ENCODE data around the gene HIVEP3.

Gene HIVEP3

GRCh38 chr1:41743366-41743765, 175.4 kb downstream of the HIVEP3 start:
- TF ChIP-seq CTCF (IDR thresholded peaks at IDR 0.05): no peak
- Histone ChIP-seq H3K27me3 (no peaks in the 10 kb centered on the region), H3K4me1 (peaks cover 0 to 13% (median 11%) of the 10 kb centered on the region in 4 donors), H3K9me3 (no peaks in the 10 kb centered on the region), H3K4me3 (no peak overlapping the region), H3K27ac (no peak overlapping the region), H3K36me3 (no peaks in the 10 kb centered on the region)
- intact Hi-C loops (cut with DNase I; ENCODE audit: low total_unique reads): no loop called here
- DNase-seq: no peak

GRCh38 chr1:41742219-41742618, 176.5 kb downstream of the HIVEP3 start:
- Histone ChIP-seq H3K9me3 (no peaks in the 10 kb centered on the region), H3K27ac (no peak overlapping the region), H3K36me3 (no peaks in the 10 kb centered on the region), H3K27me3 (no peaks in the 10 kb centered on the region), H3K4me1 (peaks cover 0 to 13% (median 11%) of the 10 kb centered on the region in 4 donors), H3K4me3 (no peak overlapping the region)
- no peak for TF ChIP-seq CTCF (IDR thresholded peaks at IDR 0.05)
- no peak for DNase-seq
- intact Hi-C loops (cut with DNase I; ENCODE audit: low total_unique reads): no loop called here

- no peak overlapping the region for H3K4me3 ChIP-seq
- H3K4me1 ChIP-seq: peaks cover 0 to 13% (median 11%) of the 10 kb centered on the region in 4 donors
- no peaks in the 10 kb centered on the region for H3K9me3 ChIP-seq
- H3K36me3 ChIP-seq: no peaks in the 10 kb centered on the region
- DNase-seq: no peak
- no peak overlapping the region for H3K27ac ChIP-seq
- TF ChIP-seq CTCF (IDR thresholded peaks at IDR 0.05): no peak
- H3K27me3 ChIP-seq: no peaks in the 10 kb centered on the region
- intact Hi-C loops (cut with DNase I; ENCODE audit: low total_unique reads): no loop called here
These were observed 177.5 kb downstream of the HIVEP3 start for GRCh38 chr1:41741244-41741643.

GRCh38 chr1:41740630-41741239, 178.0 kb downstream of the HIVEP3 start:
- no peaks in the 10 kb centered on the region for H3K36me3 ChIP-seq
- H3K4me3 ChIP-seq: no peak overlapping the region
- H3K27me3 ChIP-seq: no peaks in the 10 kb centered on the region
- no peak overlapping the region for H3K27ac ChIP-seq
- DNase-seq: no peak
- TF ChIP-seq CTCF (IDR thresholded peaks at IDR 0.05): no peak
- H3K4me1 ChIP-seq: peaks cover 0 to 13% (median 11%) of the 10 kb centered on the region in 4 donors
- intact Hi-C loops (cut with DNase I; ENCODE audit: low total_unique reads): no loop called here
- no peaks in the 10 kb centered on the region for H3K9me3 ChIP-seq

- H3K27ac ChIP-seq: no peak overlapping the region
- H3K4me3 ChIP-seq: no peak overlapping the region
- TF ChIP-seq CTCF (IDR thresholded peaks at IDR 0.05): no peak
- no peaks in the 10 kb centered on the region for H3K27me3 ChIP-seq
- intact Hi-C loops (cut with DNase I; ENCODE audit: low total_unique reads): no loop called here
- no peaks in the 10 kb centered on the region for H3K9me3 ChIP-seq
- DNase-seq: no peak
- no peaks in the 10 kb centered on the region for H3K36me3 ChIP-seq
- peaks cover 0 to 13% (median 11%) of the 10 kb centered on the region in 4 donors for H3K4me1 ChIP-seq
These were observed 178.7 kb downstream of the HIVEP3 start for GRCh38 chr1:41740058-41740457.

Measured in tibial artery (tissue), 4 donors.